ENCODE measurements around the gene ADAMTS18. TPM values are rescaled to one million over a fixed set of nuclear protein-coding genes. Genes with fewer than 3 reads are reported as not detected.

Gene ADAMTS18
- total RNA-seq, 6 donors from 2014 or later = 0.13 TPM; not detected in 5

- no peak overlapping the region for H3K4me3 ChIP-seq
- H3K4me1 ChIP-seq = peaks cover 0 to 12% (median 0%) of the 10 kb centered on the region in 4 donors
- DNase-seq = no peak
- H3K9me3 ChIP-seq = peaks cover 0 to 4% (median 0%) of the 10 kb centered on the region in 4 donors
- H3K27me3 ChIP-seq = peaks cover 0 to 14% (median 5%) of the 10 kb centered on the region in 4 donors
- no peak for ATAC-seq (ENCODE audit: low FRiP score in 2 of 2)
- TF ChIP-seq EP300 (IDR thresholded peaks at IDR 0.05) = no peak
- TF ChIP-seq POLR2A (IDR thresholded peaks at IDR 0.05) = no peak
- TF ChIP-seq, protein P1, sequence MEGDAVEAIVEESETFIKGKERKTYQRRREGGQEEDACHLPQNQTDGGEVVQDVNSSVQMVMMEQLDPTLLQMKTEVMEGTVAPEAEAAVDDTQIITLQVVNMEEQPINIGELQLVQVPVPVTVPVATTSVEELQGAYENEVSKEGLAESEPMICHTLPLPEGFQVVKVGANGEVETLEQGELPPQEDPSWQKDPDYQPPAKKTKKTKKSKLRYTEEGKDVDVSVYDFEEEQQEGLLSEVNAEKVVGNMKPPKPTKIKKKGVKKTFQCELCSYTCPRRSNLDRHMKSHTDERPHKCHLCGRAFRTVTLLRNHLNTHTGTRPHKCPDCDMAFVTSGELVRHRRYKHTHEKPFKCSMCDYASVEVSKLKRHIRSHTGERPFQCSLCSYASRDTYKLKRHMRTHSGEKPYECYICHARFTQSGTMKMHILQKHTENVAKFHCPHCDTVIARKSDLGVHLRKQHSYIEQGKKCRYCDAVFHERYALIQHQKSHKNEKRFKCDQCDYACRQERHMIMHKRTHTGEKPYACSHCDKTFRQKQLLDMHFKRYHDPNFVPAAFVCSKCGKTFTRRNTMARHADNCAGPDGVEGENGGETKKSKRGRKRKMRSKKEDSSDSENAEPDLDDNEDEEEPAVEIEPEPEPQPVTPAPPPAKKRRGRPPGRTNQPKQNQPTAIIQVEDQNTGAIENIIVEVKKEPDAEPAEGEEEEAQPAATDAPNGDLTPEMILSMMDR (IDR thresholded peaks at IDR 0.05) = no peak
- TF ChIP-seq POLR2AphosphoS5 (IDR thresholded peaks at IDR 0.05) = no peak
- whole genome bisulfite sequencing, 2 donors = 71 to 77% methylated on average over 17 of the region's 17 CpGs
- H3K36me3 ChIP-seq = no peaks in the 10 kb centered on the region
- no peak overlapping the region for H3K27ac ChIP-seq
These were observed 3.8 kb downstream of the ADAMTS18 start for GRCh38 chr16:77430787-77431585.

GRCh38 chr16:77430360-77430759 is 4.5 kb downstream of the ADAMTS18 start:
- Histone ChIP-seq H3K4me1 (peaks cover 0 to 12% (median 0%) of the 10 kb centered on the region in 4 donors), H3K27ac (no peak overlapping the region), H3K4me3 (no peak overlapping the region), H3K36me3 (no peaks in the 10 kb centered on the region), H3K27me3 (peaks cover 0 to 11% (median 5%) of the 10 kb centered on the region in 4 donors), H3K9me3 (peaks cover 0 to 4% (median 0%) of the 10 kb centered on the region in 4 donors)
- TF ChIP-seq, protein P1 (IDR thresholded peaks at IDR 0.05) = no peak
- TF ChIP-seq POLR2A (IDR thresholded peaks at IDR 0.05) = no peak
- no peak for TF ChIP-seq EP300 (IDR thresholded peaks at IDR 0.05)
- ATAC-seq (ENCODE audit: low FRiP score in 2 of 2) (no peak), DNase-seq (no peak)
- 93% methylated on average over 4 of the region's 4 CpGs for WGBS, 2 donors

DNA sequence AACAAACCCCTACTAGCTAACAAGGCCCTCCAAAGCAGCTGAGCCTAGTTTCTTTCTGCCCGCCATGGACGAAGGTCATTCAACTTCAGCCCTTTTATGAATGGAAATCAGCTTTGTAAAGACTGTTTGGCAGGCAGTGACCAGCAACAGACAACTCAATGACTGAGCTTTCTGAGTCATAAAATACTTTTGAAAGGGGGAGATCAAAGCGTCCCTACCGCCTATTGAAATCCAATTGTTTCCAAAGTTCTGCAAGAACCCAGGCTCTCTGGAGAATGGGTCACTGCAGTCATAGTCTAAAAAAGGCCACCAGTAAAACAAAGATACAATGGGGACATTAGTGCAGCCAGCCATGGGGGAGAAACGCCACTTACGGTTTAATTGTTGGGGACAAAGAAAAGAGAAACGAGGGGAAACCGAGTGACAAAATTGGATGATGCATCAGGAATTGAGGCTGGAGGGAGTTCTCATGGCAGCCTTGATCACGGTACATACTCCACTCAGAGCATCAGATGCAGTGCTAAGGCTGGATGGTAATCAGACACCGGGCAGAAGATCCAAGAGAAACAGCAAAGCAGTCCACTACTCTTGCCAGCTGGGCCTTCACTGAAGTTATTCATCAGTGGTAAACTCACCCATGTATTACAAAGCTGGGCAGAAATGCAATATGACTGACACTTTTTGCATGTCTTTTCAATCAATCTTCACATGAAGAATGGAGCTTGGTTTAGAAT is 9.8 kb downstream of the ADAMTS18 start:
- Histone ChIP-seq H3K36me3 (no peaks in the 10 kb centered on the region), H3K4me1 (no peaks in the 10 kb centered on the region), H3K4me3 (no peak overlapping the region), H3K27ac (no peak overlapping the region), H3K9me3 (peaks cover 0 to 4% (median 0%) of the 10 kb centered on the region in 4 donors), H3K27me3 (no peaks in the 10 kb centered on the region)
- WGBS, 2 donors = 90 to 92% methylated on average over 10 of the region's 10 CpGs
- TF ChIP-seq POLR2A (IDR thresholded peaks at IDR 0.05) (no peak), EP300 (IDR thresholded peaks at IDR 0.05) (no peak), POLR2AphosphoS5 (IDR thresholded peaks at IDR 0.05) (no peak)
- TF ChIP-seq, protein P1 (IDR thresholded peaks at IDR 0.05) = no peak
- no peak for DNase-seq
- ATAC-seq (ENCODE audit: low FRiP score in 2 of 2) = no peak

DNA sequence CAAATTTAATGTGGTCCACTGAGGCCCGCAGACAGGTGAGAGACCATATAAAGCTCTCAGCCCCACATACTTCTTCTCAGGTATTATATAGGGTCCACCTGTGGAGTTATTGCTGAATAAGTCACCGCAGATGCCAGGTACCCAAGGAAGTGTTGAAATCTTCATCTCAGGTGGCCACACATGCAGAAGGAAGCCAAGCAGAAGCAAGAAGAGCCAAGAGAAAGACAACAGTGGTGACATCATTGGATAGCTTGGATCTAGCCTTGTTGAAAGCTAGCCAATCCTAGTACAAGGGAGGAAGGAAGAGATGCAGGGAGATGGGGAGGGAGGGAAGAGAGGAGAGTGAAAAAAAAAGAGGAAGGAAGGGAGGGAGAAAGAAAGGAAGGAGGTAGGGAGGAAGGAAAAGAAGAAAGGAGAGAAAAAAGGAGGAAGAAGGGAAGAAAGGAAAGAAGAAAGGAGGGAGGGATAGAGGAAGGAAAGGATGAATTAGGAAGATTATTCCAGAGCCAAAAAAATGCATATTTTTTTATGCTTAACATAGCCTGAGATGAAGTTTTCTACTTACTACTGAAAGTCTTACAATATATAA is 12.5 kb downstream of the ADAMTS18 start:
- TF ChIP-seq EP300 (IDR thresholded peaks at IDR 0.05) (no peak), POLR2A (IDR thresholded peaks at IDR 0.05) (no peak), POLR2AphosphoS5 (IDR thresholded peaks at IDR 0.05) (no peak)
- TF ChIP-seq, protein P1 (IDR thresholded peaks at IDR 0.05) = no peak
- DNase-seq (no peak), ATAC-seq (ENCODE audit: low FRiP score in 2 of 2) (no peak)
- Histone ChIP-seq H3K9me3 (no peaks in the 10 kb centered on the region), H3K27ac (no peak overlapping the region), H3K36me3 (no peaks in the 10 kb centered on the region), H3K4me3 (no peak overlapping the region), H3K4me1 (no peaks in the 10 kb centered on the region), H3K27me3 (no peaks in the 10 kb centered on the region)
- WGBS, 2 donors = 95 to 97% methylated on average over 2 of the region's 2 CpGs
